Measurements from ENCODE around the gene ANKRD63. TPM values are rescaled to one million over a fixed set of nuclear protein-coding genes. Genes with fewer than 3 reads are reported as not detected.

Gene ANKRD63
- total RNA-seq, 1 experiment from 2014 or later = 0.46 TPM

- Histone ChIP-seq H3K27ac (ENCODE audit: insufficient read length, low read depth, low read length) (no peak overlapping the region), H2AK5ac (ENCODE audit: insufficient read length, low read length) (no peak overlapping the region), H3K4ac (ENCODE audit: low read depth, low read length) (no peak overlapping the region), H3K4me2 (ENCODE audit: insufficient read depth, insufficient read length, low read length) (no peak overlapping the region), H3K9ac (ENCODE audit: extremely low read depth, insufficient read length, low read length) (no peak overlapping the region), H3K27me3 (ENCODE audit: insufficient read depth, low read length) (peaks cover 17% of the 10 kb centered on the region; the same call in 1 of the 2 replicates), H3K23me2 (ENCODE audit: insufficient read length, low read depth, low read length, poor library complexity, severe bottlenecking) (peaks cover 6% of the 10 kb centered on the region), H3K56ac (ENCODE audit: insufficient read length, low read depth, low read length) (no peak overlapping the region), H3K79me2 (ENCODE audit: insufficient read depth, low read length) (no peaks in the 10 kb centered on the region), H3T11ph (ENCODE audit: low read length) (no peak overlapping the region), H3K4me1 (ENCODE audit: insufficient read depth, low read length) (no peaks in the 10 kb centered on the region), H4K8ac (replicated peaks; ENCODE audit: insufficient read length, low read depth, low read length) (no peak overlapping the region), H2BK5ac (ENCODE audit: insufficient read length, low read length) (no peak overlapping the region), H4K91ac (ENCODE audit: insufficient read length, low read depth, low read length) (no peak overlapping the region), H3K18ac (ENCODE audit: insufficient read length, low read depth, low read length) (no peak overlapping the region), H2AFZ (ENCODE audit: low read length) (no peak overlapping the region), H3K23ac (ENCODE audit: insufficient read length, low read depth, low read length) (no peak overlapping the region), H2BK15ac (ENCODE audit: low read depth, low read length) (no peak overlapping the region), H2BK12ac (ENCODE audit: insufficient read length, low read depth, low read length) (no peak overlapping the region), H2BK120ac (ENCODE audit: low read depth, low read length, poor library complexity, severe bottlenecking) (no peak overlapping the region), H3K14ac (ENCODE audit: insufficient read depth, low read length) (no peak overlapping the region), H3K79me1 (ENCODE audit: insufficient read depth, low read depth, low read length, poor library complexity, severe bottlenecking) (no peaks in the 10 kb centered on the region), H2BK20ac (ENCODE audit: low read depth, low read length, poor library complexity, severe bottlenecking) (no peak overlapping the region), H4K20me1 (ENCODE audit: control insufficient read depth, insufficient read depth, insufficient read length) (no peaks in the 10 kb centered on the region), H3K9me3 (ENCODE audit: control insufficient read depth, low read depth, low read length) (no peaks in the 10 kb centered on the region), H4K5ac (ENCODE audit: insufficient read length, low read depth, low read length) (no peak overlapping the region)
- Mint-ChIP-seq H3K36me3 (ENCODE audit: insufficient read depth in 1 of 3, low read depth in 3 of 3) (peaks cover 0 to 11% (median 2%) of the 10 kb centered on the region in 3 experiments; a peak in 3 of 7 replicates), H3K4me3 (no peak overlapping the region), H3K27me3 (ENCODE audit: low read depth) (peaks cover 40% of the 10 kb centered on the region), H3K4me1 (peaks cover 13 to 53% of the 10 kb centered on the region in 2 experiments), H3K9me3 (no peaks in the 10 kb centered on the region; a peak in 1 of 5 replicates), H3K27ac (no peak overlapping the region; a peak in 1 of 7 replicates)
- TF ChIP-seq CTCF (conservative IDR thresholded peaks at IDR 0.05) = no peak
- WGBS (ENCODE audit: extremely low coverage, insufficient read length, low lambda C conversion rate) = no CpG with 5 or more reads among the region's 4 CpGs
- DNase-seq = no peak
Measured at GRCh38 chr15:40276927-40277326, 5.9 kb downstream of the ANKRD63 start.
